ENCODE measurements around the gene MORN3.
"Not testable (repeated sequence)": the region's sequence is repeated elsewhere in the genome, so short reads cannot be mapped to it uniquely, and the experiment has no call there.

The MORN3 gene, protein sequence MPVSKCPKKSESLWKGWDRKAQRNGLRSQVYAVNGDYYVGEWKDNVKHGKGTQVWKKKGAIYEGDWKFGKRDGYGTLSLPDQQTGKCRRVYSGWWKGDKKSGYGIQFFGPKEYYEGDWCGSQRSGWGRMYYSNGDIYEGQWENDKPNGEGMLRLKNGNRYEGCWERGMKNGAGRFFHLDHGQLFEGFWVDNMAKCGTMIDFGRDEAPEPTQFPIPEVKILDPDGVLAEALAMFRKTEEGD

DNA sequence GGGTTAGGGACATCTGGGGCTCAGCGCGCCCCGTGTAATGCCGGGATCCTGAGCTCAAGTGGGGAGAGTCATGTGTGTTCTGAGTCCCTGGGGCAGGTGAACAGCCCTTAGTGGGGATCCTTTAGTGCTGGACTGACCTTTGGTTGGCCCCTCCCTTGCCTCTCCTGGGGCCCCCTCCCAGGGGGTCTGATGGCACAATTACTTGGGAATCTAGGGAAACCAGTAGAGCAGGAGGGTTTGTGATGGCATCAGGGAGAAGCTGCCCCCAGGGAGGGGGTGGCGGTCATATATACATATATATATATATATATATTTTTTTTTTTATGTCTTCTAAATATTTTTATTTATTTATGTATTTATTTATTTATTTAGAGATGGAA lies at the start of gene MORN3:
TSS of gene MORN3 (minus strand) at position 134 of the 380 bp plus-strand sequence. CDS start 171 bp downstream, outside the sequence.
- no peak for DNase-seq

DNA sequence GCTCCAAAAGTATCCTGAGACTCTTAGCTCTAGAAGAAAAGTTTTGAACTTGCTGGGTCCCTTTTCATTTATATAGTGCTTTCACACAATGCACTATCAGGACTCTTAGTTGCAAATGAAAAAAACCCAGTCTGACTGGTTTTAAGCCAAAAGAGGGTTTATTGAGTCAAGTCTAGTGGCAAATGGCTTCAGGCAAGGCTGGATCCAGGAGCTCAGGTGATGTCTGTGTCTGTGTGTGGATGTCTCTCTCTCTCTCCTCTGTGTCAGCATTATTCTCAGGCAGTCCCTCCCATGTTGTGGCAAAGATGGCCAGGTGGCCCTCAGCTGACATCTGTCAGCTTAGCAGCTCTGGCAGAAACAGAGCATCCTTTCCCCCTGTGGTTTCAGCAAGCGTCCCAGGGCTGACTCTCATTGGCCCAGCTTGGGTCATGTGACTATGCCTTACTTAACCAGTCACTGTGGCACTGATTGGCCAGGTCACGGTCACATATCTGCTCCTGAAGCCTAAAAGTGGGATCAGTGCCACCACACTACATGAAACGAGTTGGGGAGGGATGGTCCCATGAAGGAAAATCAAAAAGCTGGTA lies 49.3 kb upstream of the MORN3 start:
- DNase-seq = no peak

DNA sequence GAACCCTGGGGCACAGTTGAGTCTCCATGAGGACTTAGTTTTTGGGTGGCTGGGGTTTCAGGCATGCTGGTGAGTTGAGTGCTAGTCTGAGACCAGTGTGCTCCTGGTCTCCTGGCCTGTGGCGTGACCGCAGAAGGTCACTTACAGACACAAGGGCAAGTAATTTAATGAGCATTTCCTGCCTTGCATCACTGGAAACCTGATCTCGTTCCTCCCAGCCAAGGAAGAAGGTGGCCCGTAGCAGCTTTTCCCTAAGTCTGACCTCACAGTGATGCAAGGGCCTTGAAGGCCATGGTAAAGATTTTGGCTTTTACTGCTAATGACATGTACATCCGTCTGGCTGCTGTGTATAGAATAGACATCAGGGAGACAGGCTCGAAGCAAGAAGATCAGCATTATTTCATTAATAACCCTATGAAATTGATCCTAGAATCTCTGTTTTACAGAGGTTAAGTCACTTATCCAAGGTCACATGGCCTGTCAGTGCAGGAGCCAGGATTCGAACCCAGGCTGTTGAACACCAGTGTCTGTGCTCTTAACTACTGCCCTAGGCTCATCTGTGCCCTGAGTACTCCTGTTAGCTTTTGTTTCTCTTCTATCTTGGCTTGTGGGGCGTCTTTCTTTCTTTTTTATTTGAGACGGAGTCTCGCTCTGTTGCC lies 47.7 kb upstream of the MORN3 start:
- DNase-seq = no peak

DNA sequence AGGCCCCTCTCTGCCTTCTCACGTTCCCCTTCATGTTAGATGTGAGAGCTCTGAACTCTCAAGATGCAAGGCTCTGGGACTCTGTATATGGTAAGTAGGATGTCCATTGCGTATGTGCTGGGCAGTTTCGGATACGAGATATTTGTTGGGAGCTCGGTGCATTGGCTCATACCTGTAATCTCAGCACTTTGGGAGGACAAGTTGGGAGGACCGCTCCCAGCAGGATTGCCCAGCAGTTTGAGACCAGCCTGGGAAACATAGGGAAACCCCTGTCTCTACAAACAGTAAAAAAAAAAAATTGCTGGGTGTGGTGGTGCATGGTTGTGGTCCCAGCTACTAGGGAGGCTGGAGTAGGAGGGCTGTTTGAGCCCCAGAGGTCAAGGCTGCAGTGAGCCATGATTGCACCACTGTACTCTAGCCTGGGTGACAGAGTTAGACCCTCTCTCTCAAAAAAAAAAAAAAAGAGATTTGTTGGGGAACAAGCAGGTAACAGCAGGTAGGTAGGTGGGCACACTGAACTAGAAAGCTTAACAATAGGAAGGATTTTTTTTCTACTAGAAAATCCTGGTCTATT lies 46.5 kb upstream of the MORN3 start:
- DNase-seq = no peak

DNA sequence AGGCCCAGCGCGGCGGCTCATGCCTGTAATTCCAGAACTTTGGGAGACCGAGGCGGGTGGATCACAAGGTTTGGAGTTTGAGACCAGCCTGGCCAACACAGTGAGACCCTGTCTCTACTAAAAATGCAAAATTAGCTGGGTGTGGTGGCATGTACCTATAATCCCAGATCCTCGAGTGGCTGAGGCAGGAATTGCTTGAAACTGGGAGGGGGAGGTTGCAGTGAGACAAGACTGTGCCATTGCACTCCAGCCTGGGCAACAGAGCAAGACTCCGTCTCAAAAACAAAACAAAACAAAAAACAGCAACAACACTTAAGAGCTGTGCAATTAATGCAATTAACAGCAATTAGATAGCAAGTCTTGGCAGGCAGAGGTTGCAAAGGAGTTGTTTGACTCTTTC lies 45.6 kb upstream of the MORN3 start:
- DNase-seq = not testable (repeated sequence)

DNA sequence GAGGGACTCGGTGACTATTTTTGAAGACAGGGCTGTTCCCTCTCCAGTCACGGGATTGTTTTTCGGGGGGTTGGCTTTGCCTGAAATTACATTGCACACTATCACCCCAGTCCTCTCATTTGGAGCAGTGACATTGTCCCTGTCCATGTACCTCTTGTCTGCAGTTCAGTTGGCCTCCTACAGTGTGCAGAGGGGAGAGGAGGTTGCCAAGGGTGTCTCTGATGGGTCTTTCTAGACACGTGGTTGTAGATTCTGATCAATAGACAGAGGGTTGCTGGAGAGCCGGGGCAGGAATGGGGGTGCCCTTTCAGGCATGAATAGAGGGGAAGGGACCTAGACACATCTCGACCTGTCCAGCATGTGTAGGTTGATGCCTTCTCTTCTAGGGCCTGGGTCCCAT lies 44.3 kb upstream of the MORN3 start:
- no peak for DNase-seq

DNA sequence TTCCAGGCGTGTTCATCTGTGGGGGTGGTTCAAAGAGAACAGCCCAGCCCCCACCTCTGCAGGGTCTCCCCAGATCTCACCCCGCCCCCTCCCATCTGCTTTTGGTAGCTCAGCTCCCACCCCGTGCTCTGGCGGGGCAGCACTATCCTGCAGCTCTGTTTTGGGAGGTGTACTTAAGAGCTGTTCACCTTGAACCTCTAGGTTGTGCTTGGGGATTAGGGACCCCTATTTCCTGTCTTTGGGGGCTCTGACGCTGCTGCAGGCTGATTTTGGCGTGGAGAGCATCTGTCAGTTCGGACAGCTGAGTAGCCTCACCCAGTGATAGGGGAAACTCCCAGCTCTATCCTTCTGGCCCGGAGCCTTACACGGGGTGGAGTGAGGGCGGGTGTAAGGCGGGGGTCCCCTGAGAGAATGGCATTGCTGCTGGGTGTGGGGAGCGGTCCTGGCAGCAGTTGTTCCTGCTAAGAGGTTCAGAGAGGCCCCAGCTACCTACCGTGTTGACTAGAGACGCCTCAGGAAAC lies 43.9 kb upstream of the MORN3 start:
- no peak for DNase-seq

DNA sequence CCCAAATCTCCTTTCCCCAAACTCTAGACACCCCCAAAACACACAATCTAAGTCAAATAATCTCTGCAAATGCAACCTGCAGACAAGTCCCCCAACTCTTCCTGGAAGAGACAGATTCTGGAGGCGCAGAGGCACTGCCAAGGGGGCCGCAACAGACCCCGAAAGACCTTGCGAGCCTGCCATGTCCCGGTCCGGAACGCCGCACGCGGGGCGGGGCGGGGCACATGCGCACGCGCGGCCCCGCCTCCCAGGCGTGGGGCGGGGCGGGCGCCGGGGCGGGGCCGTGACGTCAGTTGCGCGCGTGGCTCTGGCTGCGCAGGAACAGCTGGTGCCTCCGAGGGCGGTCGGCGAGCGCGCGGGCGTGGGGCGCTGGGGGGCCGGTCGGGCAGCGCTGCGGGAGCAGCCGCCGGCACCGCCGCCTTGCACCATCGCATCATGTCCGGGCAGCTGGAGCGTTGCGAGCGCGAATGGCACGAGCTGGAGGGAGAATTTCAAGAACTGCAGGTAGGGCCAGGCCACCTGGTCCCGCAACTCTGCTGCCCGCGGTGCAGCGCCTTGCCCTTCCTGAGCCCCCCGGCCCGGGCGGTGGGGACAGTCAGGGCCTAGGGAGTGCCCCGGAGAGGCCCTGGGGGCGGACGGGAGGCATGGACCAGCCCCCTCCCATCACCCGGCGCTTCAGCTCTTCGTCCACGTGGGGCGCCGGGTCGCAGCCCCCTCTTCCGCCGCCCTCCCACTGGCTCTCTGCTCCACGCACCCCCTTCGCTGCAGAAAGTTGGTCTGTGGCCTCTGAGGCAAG lies 43.2 kb upstream of the MORN3 start, which contains the start of gene TMEM120B:
TSS of gene TMEM120B (plus strand) at position 292 of the 796 bp plus-strand sequence. CDS start at position 436, 144 bp downstream.
- DNase-seq = peak; percentile 84

DNA sequence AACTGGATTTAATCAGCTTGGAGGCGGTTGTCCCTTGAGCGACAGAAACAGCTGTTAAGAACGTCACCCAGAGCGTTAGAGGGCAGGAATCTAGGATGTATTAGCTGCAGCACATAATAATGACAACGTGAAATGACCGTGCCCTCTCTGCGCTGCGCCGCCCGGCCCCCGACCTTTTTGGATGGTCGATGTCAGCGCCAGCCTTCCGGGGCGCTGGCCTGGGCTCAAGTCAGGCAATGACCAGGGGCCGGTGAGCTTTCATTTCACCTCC lies 42.7 kb upstream of the MORN3 start:
- no peak for DNase-seq

DNA sequence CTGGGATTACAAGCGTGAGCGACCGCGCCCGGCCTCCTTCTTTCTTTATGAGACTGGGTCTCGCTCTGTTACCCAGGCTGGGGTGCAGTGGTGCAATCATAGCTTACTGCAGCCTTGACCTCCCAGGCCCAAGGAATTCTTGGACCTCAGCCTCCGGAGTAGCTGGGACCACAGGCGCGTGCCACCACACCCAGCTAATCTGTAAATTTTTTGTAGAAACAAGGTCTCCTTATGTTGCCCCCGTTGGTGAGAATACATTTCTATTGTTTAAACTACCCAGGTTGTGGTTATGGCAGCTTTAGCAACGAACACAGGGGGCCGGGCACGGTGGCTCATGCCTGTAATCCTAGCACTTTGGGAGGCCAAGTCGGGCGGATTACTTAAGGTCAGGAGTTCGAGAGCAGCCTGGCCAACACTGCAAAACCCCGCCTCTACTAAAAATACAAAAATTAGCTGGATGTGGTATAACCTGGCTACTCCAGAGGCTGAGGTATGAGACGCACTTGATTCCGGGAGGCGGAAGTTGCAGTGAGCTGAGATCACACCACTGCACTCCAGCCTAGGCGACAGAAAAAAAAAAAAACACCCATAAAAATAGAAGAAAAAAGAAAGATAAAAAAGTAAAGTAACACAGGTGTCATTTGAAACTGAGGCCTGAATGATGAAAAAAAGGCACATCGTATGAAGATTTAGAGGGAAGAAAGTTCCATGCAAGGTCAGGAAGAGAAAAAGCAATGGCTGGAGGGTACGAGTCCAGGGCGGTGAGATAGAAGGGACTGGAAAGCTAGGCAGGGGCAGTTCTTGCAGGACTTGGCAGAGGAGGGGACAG lies 42.1 kb upstream of the MORN3 start:
- DNase-seq = peak; percentile 36

DNA sequence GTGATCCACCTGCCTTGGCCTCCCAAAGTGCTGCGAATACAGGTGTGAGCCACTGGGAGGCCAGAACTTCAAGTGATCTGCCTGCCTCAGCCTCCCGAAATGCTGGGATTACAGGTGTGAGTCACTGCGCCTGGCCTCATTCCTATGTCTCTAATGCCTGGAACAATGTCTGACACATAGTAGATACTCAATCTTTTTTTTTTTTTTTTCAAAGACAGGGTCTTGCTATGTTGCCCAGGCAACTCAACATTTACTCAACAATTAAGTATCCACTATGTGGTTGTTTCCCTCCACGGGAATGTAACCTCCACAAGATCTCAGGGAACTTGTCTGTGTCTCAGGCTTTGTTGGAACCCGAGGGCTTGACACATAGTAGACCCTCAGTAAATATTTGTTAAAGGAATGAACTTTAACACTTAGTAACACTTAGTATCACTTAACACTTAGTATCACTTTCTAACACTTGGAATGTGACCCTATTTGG lies 40.1 kb upstream of the MORN3 start:
- no peak for DNase-seq

DNA sequence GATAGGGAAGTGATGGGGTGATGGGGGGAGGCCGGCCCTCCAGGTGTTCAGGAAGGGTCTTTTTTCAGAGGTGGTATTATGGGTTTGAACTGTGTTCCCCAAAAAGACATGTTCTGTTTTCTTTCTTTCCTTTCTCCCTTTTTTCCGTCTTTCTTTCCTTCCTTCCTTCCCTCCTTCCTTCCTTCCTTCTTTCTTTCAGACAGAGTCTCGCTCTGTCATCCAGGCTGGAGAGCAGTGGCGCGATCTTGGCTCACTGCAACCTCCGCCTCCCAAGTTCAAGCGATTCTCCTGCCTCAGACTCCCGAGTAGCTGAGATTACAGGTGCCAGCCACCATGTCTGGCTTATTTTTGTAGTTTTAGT lies 39.6 kb upstream of the MORN3 start:
- DNase-seq = not testable (repeated sequence)

DNA sequence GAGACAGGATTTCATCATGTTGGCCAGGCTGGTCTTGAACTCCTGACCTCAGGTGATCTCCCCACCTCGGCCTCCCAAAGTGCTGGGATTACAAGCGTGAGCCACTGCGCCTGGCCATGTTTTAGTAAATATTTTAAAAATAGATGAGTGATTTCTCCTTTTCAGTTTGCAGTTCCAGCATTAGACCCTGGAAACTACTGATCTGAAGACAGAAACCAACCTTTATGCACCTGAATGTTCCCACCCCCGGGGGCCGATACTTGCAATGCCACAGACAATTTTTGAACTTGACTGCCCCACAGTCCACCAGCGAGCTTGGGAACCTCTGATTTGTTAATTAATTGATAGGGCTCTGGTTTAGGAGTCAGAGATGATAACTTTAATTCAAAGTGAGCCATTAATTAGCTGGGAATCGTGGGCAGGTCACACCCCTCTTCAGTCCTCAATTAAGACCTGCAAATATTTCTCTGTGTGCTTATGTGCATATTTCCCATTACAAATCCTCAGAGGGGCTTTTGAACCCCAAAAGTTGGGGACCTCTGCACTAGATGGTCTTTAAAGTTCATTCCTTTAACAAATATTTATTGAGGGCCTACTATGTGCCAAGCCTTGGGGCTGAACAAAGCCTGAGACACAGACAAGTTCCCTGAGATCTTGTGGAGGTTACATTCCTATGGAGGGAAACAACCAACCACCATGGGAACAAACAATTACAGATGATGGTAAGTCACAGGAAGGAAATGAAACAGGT lies 39.0 kb upstream of the MORN3 start:
- no peak for DNase-seq

DNA sequence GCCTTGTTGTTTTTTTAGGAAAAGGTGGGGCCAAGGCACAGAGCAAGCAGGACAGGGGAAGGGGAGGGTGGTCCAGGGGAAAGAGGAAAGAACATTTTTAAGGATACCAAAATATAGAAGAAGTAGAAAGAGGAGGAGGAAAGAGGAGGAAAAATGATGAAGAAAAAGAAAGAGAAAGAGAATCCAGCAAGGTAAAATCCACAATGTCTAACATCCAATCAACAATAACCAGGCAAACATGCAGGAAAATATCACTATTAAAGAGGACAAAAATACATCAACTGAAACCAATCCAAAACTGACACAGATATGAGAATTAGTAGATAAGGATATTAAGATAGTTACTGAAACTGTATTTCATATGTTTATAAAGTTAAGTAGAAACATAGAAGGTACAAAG lies 36.1 kb upstream of the MORN3 start:
- DNase-seq = no peak

DNA sequence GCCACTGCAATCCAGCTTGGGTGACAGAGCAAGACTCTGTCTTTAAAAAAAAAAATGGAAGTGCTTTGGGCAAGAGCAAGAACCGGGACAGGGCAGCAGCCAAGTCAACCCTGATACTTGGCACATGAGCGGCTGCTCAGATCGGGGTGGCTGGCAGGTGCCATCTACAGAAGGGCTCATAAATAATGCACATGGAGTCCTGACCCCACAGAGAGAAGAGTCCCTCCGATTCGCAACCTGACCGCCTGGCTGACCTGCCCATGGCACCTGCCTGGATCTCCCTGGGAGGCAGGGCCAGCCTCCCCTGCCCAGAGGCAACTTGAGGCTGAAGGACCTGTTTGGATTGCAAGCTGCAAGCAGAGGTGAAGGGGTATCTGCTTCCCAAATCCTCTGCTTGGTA lies 33.5 kb upstream of the MORN3 start:
- DNase-seq = no peak

DNA sequence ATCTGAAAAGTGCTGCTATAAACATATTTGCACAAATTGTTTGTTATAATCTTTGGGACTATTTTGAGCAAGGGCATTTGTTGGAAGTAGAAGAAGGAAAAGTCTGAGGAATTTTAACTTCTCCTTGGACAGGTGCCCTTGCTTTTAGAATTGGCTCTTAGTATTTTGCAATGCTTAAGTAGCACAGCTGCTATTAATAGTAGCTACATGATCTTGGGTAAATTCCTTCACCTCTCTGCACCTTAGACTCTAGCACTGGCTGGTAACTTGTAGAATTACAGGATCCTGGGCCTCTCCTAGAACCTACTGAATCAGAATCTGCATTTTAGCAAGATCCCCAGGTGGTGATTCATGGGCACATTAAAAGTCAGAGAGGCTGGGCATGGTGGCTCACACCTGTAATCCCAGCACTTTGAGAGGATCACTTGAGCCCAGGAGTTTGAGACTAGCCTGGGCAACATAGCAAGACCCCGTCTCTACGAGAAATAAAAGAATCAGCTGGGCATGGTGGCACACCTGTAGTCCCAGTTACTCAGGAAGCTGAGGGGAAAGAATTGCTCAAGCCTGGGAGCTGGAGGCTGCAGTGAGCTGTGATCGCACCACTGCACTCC lies 32.3 kb upstream of the MORN3 start:
- DNase-seq = no peak

DNA sequence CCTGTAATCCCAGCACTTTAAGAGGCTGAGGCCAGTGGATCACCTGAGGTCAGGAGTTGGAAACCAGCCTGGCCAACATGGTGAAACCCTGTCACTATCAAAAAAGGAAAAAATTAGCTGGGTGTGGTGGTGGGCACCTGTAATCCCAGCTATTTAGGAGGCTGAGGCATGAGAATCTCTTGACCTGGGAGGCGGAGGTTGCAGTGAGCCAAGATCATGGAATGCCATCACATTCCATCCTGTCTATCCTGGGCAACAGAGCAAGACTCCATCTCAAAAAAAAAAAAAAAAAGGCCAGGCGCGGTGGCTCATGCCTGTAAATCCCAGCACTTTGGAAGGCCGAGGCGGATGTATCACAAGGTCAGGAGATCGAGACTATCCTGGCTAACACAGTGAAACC lies 28.4 kb upstream of the MORN3 start:
- DNase-seq = not testable (repeated sequence)

DNA sequence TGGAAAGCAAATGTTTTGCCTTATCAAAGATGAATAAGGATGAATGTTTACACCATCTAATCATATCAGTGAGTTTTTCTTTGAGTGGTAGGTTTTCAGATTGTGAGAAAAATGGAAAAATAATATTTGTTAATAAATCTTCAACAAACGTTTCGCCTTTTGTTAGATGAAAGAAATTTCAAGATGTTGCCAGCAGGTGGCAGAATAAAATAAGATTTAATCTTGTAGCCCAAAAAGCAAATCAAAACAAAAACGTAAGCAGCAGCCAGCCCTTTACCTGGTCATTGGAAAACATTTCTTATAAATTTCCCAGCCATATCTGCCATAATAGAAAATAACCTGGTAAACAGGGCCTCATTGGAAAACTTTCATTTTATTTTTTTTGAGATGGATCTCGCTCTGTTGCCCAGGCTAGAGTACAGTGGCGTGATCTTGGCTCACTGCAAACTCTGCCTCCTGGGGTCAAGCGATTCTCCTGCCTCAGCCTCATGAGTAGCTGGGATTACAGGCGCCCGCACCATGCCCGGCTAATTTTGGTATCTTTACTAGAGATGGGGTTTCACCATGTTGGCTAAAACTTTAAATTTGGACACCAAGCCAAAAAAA lies 27.7 kb upstream of the MORN3 start:
- no peak for DNase-seq

DNA sequence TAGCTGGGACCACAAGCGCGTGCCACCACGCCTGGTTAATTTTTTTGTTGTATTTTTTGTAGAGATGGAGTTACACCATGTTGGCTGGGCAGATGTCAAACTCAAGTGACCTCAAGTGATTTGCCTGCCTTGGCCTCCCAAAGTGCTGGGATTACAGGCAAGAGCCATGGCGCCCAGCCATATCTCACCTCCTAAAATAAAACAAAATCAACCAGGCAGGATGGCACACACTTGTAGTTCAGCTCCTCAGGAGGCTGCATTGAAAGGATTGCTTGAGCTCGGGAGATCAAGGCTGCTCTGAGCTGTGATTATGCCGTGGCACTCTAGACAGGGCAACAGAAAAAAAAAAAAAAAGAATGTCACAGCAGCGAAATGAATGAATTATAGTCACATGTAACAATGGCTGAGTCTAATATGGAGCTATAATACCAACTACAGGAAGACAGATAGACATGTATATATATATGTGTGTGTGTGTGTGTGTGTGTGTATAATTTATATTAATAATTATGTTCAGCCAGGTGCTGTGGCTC lies 23.8 kb upstream of the MORN3 start:
- no peak for DNase-seq

DNA sequence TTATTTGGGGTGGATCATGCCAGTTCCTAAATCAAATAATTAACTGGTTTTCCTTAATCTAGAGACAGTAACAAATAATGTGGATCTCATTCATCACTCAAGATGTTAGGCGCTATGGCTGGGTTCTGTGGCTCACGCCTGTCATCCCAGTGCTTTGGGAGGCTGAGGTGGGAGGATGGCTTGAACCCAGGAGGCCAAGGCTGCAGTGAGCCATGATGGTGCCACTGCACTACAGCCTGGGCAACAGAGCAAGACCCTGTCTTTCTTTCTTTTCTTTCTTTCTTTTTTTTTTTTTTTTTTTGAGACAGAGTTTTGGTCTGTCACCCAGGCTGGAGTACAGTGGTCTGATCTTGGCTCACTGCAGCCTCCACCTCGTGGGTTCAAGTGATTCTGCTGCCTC lies 23.3 kb upstream of the MORN3 start:
- not testable (repeated sequence) for DNase-seq

Data from CD4-positive, alpha-beta T cell treated with Interleukin-15 for 1 hour (primary cell).